ENCODE data around the gene RUVBL1. TPM values are rescaled to one million over a fixed set of nuclear protein-coding genes. Genes with fewer than 3 reads are reported as not detected.

RUVBL1 gene
- total RNA-seq, 4 donors from 2014 or later, result 12.1 to 26.3 (median 21.4) TPM

- TF ChIP-seq POLR2A (IDR thresholded peaks at IDR 0.05) (no peak), CTCF (IDR thresholded peaks at IDR 0.05 in 4 of 5, conservative IDR thresholded peaks at IDR 0.05 in 1 of 5) (no peak)
These were observed 20.4 kb downstream of the RUVBL1 start for GRCh38 chr3:128103136-128103676.

GRCh38 chr3:128100638-128101037, 23.0 kb downstream of the RUVBL1 start:
- peaks cover 0 to 9% of the 10 kb centered on the region in 2 donors for H3K36me3 ChIP-seq
- ATAC-seq (no peak), DNase-seq (no peak)
- in situ Hi-C loops (cut with MboI; ENCODE audit: low sequenced_read_pairs in 4 of 4) (no loop called here), intact Hi-C loops (cut with DNase I; ENCODE audit: low total_unique reads) (no loop called here)
- no peaks in the 10 kb centered on the region for H3K27me3 ChIP-seq
- TF ChIP-seq POLR2A (IDR thresholded peaks at IDR 0.05), result no peak
- TF ChIP-seq CTCF (IDR thresholded peaks at IDR 0.05 in 4 of 5, conservative IDR thresholded peaks at IDR 0.05 in 1 of 5), result no peak
- H3K4me1 ChIP-seq, result no peaks in the 10 kb centered on the region
- no peaks in the 10 kb centered on the region for H3K9me3 ChIP-seq
- no peak overlapping the region for H3K4me3 ChIP-seq
- H3K27ac ChIP-seq, result no peak overlapping the region

More at GRCh38 chr3:128103136-128103676, 20.4 kb downstream of the RUVBL1 start:
- no peaks in the 10 kb centered on the region for H3K9me3 ChIP-seq
- peaks cover 0 to 2% of the 10 kb centered on the region in 2 donors for H3K4me1 ChIP-seq
- in situ Hi-C loops (cut with MboI; ENCODE audit: low sequenced_read_pairs in 4 of 4) (no loop called here), intact Hi-C loops (cut with DNase I; ENCODE audit: low total_unique reads) (no loop called here)
- ATAC-seq (no peak), DNase-seq (no peak)
- H3K4me3 ChIP-seq, result no peak overlapping the region
- H3K27ac ChIP-seq, result no peak overlapping the region
- H3K36me3 ChIP-seq, result peaks cover 0 to 9% of the 10 kb centered on the region in 2 donors
- no peaks in the 10 kb centered on the region for H3K27me3 ChIP-seq

- Histone ChIP-seq H3K27ac (no peak overlapping the region), H3K4me1 (peaks cover 0 to 4% of the 10 kb centered on the region in 2 donors), H3K4me3 (no peak overlapping the region), H3K36me3 (peaks cover 0 to 9% of the 10 kb centered on the region in 2 donors), H3K27me3 (no peaks in the 10 kb centered on the region), H3K9me3 (no peaks in the 10 kb centered on the region)
- DNase-seq, result no peak
- no peak for TF ChIP-seq POLR2A (IDR thresholded peaks at IDR 0.05)
- TF ChIP-seq CTCF (IDR thresholded peaks at IDR 0.05 in 4 of 5, conservative IDR thresholded peaks at IDR 0.05 in 1 of 5), result no peak
- intact Hi-C loops (cut with DNase I; ENCODE audit: low total_unique reads), result no loop called here
- no peak for ATAC-seq
- in situ Hi-C loops (cut with MboI; ENCODE audit: low sequenced_read_pairs in 4 of 4), result no loop called here
These were observed 23.5 kb downstream of the RUVBL1 start for GRCh38 chr3:128100161-128100560.

- intact Hi-C loops (cut with DNase I; ENCODE audit: low total_unique reads) (loop anchor here (5.0 to 10.0 kb wide), 2 partner anchors 34 to 227 kb away; no protein-coding TSS in a partner anchor), in situ Hi-C loops (cut with MboI; ENCODE audit: low sequenced_read_pairs in 4 of 4) (loop anchor here (10.0 to 25.0 kb wide), 3 partner anchors 389 to 514 kb away; partner anchors contain the start of gene GATA2 (in 1 of the 4))
These were observed 25.4 kb downstream of the RUVBL1 start for GRCh38 chr3:128098234-128098633.

More at GRCh38 chr3:128098234-128098633, 25.4 kb downstream of the RUVBL1 start:
- no peak for ATAC-seq
- DNase-seq, result no peak
- peaks cover 0 to 4% of the 10 kb centered on the region in 2 donors for H3K4me1 ChIP-seq
- H3K27ac ChIP-seq, result no peak overlapping the region
- no peaks in the 10 kb centered on the region for H3K27me3 ChIP-seq
- no peak overlapping the region for H3K4me3 ChIP-seq
- no peaks in the 10 kb centered on the region for H3K9me3 ChIP-seq
- TF ChIP-seq POLR2A (IDR thresholded peaks at IDR 0.05) (no peak), CTCF (IDR thresholded peaks at IDR 0.05 in 4 of 5, conservative IDR thresholded peaks at IDR 0.05 in 1 of 5) (no peak)
- peaks cover 0 to 15% of the 10 kb centered on the region in 2 donors for H3K36me3 ChIP-seq

Data from gastrocnemius medialis (tissue), 4 donors.